Measurements from ENCODE around the gene TMEM242. TPM values are rescaled to one million over a fixed set of nuclear protein-coding genes. Genes with fewer than 3 reads are reported as not detected.
"Not testable (repeated sequence)": the region's sequence is repeated elsewhere in the genome, so short reads cannot be mapped to it uniquely, and the experiment has no call there.

The TMEM242 gene
- total and polyA plus RNA-seq, 5 donors from 2014 or later, result 8.7 to 14.2 (median 10.1) TPM

- H3K4me3 Mint-ChIP-seq, result no peak overlapping the region
- H3K36me3 Mint-ChIP-seq, result no peaks in the 10 kb centered on the region
- H3K9me3 Mint-ChIP-seq, result no peaks in the 10 kb centered on the region
- no peak for DNase-seq
- H3K27ac Mint-ChIP-seq, result no peak overlapping the region
- peaks cover 46% of the 10 kb centered on the region for H3K27me3 Mint-ChIP-seq
- no peaks in the 10 kb centered on the region for H3K4me1 Mint-ChIP-seq
- H3K36me3 ChIP-seq (ENCODE audit: control insufficient read depth, insufficient read depth, low read length), result no peaks in the 10 kb centered on the region
- H3K9me3 ChIP-seq (ENCODE audit: control insufficient read depth in 2 of 2, low read length in 2 of 2), result no peaks in the 10 kb centered on the region
- no peaks in the 10 kb centered on the region for H3K4me1 ChIP-seq (ENCODE audit: control insufficient read depth, insufficient read depth, low read length, poor library complexity, severe bottlenecking)
- peaks cover 15% of the 10 kb centered on the region for H3K27me3 ChIP-seq (ENCODE audit: control insufficient read depth, insufficient read depth, low read length)
- no peak overlapping the region for H3K27ac ChIP-seq (ENCODE audit: insufficient read depth, low read length, poor library complexity, severe bottlenecking)
- no peak for ATAC-seq (ENCODE audit: low read depth in 2 of 2)
- no peak overlapping the region for H3K4me3 ChIP-seq (ENCODE audit: low read depth, low read length)
Measured at GRCh38 chr6:157358287-157358686, 35.0 kb upstream of the TMEM242 start.

GRCh38 chr6:157346373-157346772 lies 23.1 kb upstream of the TMEM242 start:
- DNase-seq, result no peak
- Histone ChIP-seq H3K9me3 (ENCODE audit: control insufficient read depth in 2 of 2, low read length in 2 of 2) (no peaks in the 10 kb centered on the region), H3K4me3 (ENCODE audit: low read depth, low read length) (no peak overlapping the region), H3K4me1 (ENCODE audit: control insufficient read depth, insufficient read depth, low read length, poor library complexity, severe bottlenecking) (no peaks in the 10 kb centered on the region), H3K36me3 (ENCODE audit: control insufficient read depth, insufficient read depth, low read length) (no peaks in the 10 kb centered on the region), H3K27ac (ENCODE audit: insufficient read depth, low read length, poor library complexity, severe bottlenecking) (no peak overlapping the region), H3K27me3 (ENCODE audit: control insufficient read depth, insufficient read depth, low read length) (peaks cover 12% of the 10 kb centered on the region)
- Mint-ChIP-seq H3K27me3 (peaks cover 53% of the 10 kb centered on the region), H3K36me3 (no peaks in the 10 kb centered on the region), H3K9me3 (peaks cover 0 to 3% (median 1%) of the 10 kb centered on the region in 7 donors), H3K27ac (no peak overlapping the region), H3K4me1 (no peaks in the 10 kb centered on the region), H3K4me3 (no peak overlapping the region)
- ATAC-seq (ENCODE audit: low read depth in 2 of 2), result no peak

- H3K4me1 Mint-ChIP-seq, result no peaks in the 10 kb centered on the region
- DNase-seq, result no peak
- Histone ChIP-seq H3K4me3 (ENCODE audit: low read depth, low read length) (no peak overlapping the region), H3K27me3 (ENCODE audit: control insufficient read depth, insufficient read depth, low read length) (peaks cover 15% of the 10 kb centered on the region), H3K9me3 (ENCODE audit: control insufficient read depth in 2 of 2, low read length in 2 of 2) (no peaks in the 10 kb centered on the region), H3K4me1 (ENCODE audit: control insufficient read depth, insufficient read depth, low read length, poor library complexity, severe bottlenecking) (no peaks in the 10 kb centered on the region), H3K27ac (ENCODE audit: insufficient read depth, low read length, poor library complexity, severe bottlenecking) (no peak overlapping the region), H3K36me3 (ENCODE audit: control insufficient read depth, insufficient read depth, low read length) (no peaks in the 10 kb centered on the region)
- peaks cover 0 to 4% (median 0%) of the 10 kb centered on the region in 7 donors for H3K9me3 Mint-ChIP-seq
- H3K4me3 Mint-ChIP-seq, result no peak overlapping the region
- no peaks in the 10 kb centered on the region for H3K36me3 Mint-ChIP-seq
- no peak for ATAC-seq (ENCODE audit: low read depth in 2 of 2)
- H3K27ac Mint-ChIP-seq, result no peak overlapping the region
- H3K27me3 Mint-ChIP-seq, result peaks cover 52% of the 10 kb centered on the region
Measured at GRCh38 chr6:157343732-157344131, 20.4 kb upstream of the TMEM242 start.

- Histone ChIP-seq H3K27me3 (ENCODE audit: control insufficient read depth, insufficient read depth, low read length) (peaks cover 10% of the 10 kb centered on the region), H3K4me3 (ENCODE audit: low read depth, low read length) (no peak overlapping the region), H3K27ac (ENCODE audit: insufficient read depth, low read length, poor library complexity, severe bottlenecking) (no peak overlapping the region), H3K36me3 (ENCODE audit: control insufficient read depth, insufficient read depth, low read length) (no peaks in the 10 kb centered on the region), H3K9me3 (ENCODE audit: control insufficient read depth in 2 of 2, low read length in 2 of 2) (no peaks in the 10 kb centered on the region), H3K4me1 (ENCODE audit: control insufficient read depth, insufficient read depth, low read length, poor library complexity, severe bottlenecking) (no peaks in the 10 kb centered on the region)
- no peak for ATAC-seq (ENCODE audit: low read depth in 2 of 2)
- Mint-ChIP-seq H3K4me1 (no peaks in the 10 kb centered on the region), H3K27me3 (peaks cover 55% of the 10 kb centered on the region), H3K4me3 (no peak overlapping the region), H3K9me3 (peaks cover 0 to 4% (median 0%) of the 10 kb centered on the region in 7 donors), H3K36me3 (no peaks in the 10 kb centered on the region), H3K27ac (no peak overlapping the region)
- no peak for DNase-seq
Measured at GRCh38 chr6:157339432-157339831, 16.1 kb upstream of the TMEM242 start.

GRCh38 chr6:157337751-157338150 lies 14.4 kb upstream of the TMEM242 start:
- DNase-seq (no peak), ATAC-seq (ENCODE audit: low read depth in 2 of 2) (no peak)
- Mint-ChIP-seq H3K4me3 (no peak overlapping the region), H3K27ac (no peak overlapping the region), H3K9me3 (peaks cover 0 to 3% (median 0%) of the 10 kb centered on the region in 7 donors), H3K36me3 (no peaks in the 10 kb centered on the region), H3K27me3 (peaks cover 59% of the 10 kb centered on the region), H3K4me1 (no peaks in the 10 kb centered on the region)
- Histone ChIP-seq H3K27me3 (ENCODE audit: control insufficient read depth, insufficient read depth, low read length) (peaks cover 10% of the 10 kb centered on the region), H3K27ac (ENCODE audit: insufficient read depth, low read length, poor library complexity, severe bottlenecking) (no peak overlapping the region), H3K36me3 (ENCODE audit: control insufficient read depth, insufficient read depth, low read length) (no peaks in the 10 kb centered on the region), H3K4me1 (ENCODE audit: control insufficient read depth, insufficient read depth, low read length, poor library complexity, severe bottlenecking) (no peaks in the 10 kb centered on the region), H3K9me3 (ENCODE audit: control insufficient read depth in 2 of 2, low read length in 2 of 2) (no peaks in the 10 kb centered on the region), H3K4me3 (ENCODE audit: low read depth, low read length) (no peak overlapping the region)

- not testable (repeated sequence) for H3K4me1 ChIP-seq (ENCODE audit: control insufficient read depth, insufficient read depth, low read length, poor library complexity, severe bottlenecking); ATAC-seq (ENCODE audit: low read depth in 2 of 2); DNase-seq; H3K4me1 Mint-ChIP-seq; H3K4me3 ChIP-seq (ENCODE audit: low read depth, low read length); H3K9me3 ChIP-seq (ENCODE audit: control insufficient read depth in 2 of 2, low read length in 2 of 2); H3K9me3 Mint-ChIP-seq; H3K36me3 Mint-ChIP-seq; H3K36me3 ChIP-seq (ENCODE audit: control insufficient read depth, insufficient read depth, low read length); H3K4me3 Mint-ChIP-seq; H3K27ac ChIP-seq (ENCODE audit: insufficient read depth, low read length, poor library complexity, severe bottlenecking); H3K27ac Mint-ChIP-seq
- H3K27me3 Mint-ChIP-seq, result peaks cover 59% of the 10 kb centered on the region
- H3K27me3 ChIP-seq (ENCODE audit: control insufficient read depth, insufficient read depth, low read length), result peaks cover 13% of the 10 kb centered on the region
Measured at GRCh38 chr6:157337276-157337675, 14.0 kb upstream of the TMEM242 start.

- H3K4me1 Mint-ChIP-seq, result no peaks in the 10 kb centered on the region
- H3K27ac Mint-ChIP-seq, result no peak overlapping the region
- Histone ChIP-seq H3K36me3 (ENCODE audit: control insufficient read depth, insufficient read depth, low read length) (no peaks in the 10 kb centered on the region), H3K4me1 (ENCODE audit: control insufficient read depth, insufficient read depth, low read length, poor library complexity, severe bottlenecking) (no peaks in the 10 kb centered on the region), H3K4me3 (ENCODE audit: low read depth, low read length) (no peak overlapping the region), H3K27me3 (ENCODE audit: control insufficient read depth, insufficient read depth, low read length) (peaks cover 14% of the 10 kb centered on the region), H3K27ac (ENCODE audit: insufficient read depth, low read length, poor library complexity, severe bottlenecking) (no peak overlapping the region), H3K9me3 (ENCODE audit: control insufficient read depth in 2 of 2, low read length in 2 of 2) (no peaks in the 10 kb centered on the region)
- no peak overlapping the region for H3K4me3 Mint-ChIP-seq
- H3K27me3 Mint-ChIP-seq, result peaks cover 56% of the 10 kb centered on the region
- no peak for DNase-seq
- ATAC-seq (ENCODE audit: low read depth in 2 of 2), result no peak
- no peaks in the 10 kb centered on the region for H3K36me3 Mint-ChIP-seq
- H3K9me3 Mint-ChIP-seq, result peaks cover 0 to 3% (median 0%) of the 10 kb centered on the region in 7 donors
Measured at GRCh38 chr6:157335829-157336228, 12.5 kb upstream of the TMEM242 start.

- no peak for DNase-seq
- no peak overlapping the region for H3K27ac Mint-ChIP-seq
Measured at GRCh38 chr6:157333956-157334355, 10.6 kb upstream of the TMEM242 start.

More at GRCh38 chr6:157333956-157334355, 10.6 kb upstream of the TMEM242 start:
- ATAC-seq (ENCODE audit: low read depth in 2 of 2), result no peak
- Mint-ChIP-seq H3K4me1 (no peaks in the 10 kb centered on the region), H3K9me3 (peaks cover 0 to 1% (median 0%) of the 10 kb centered on the region in 7 donors), H3K4me3 (no peak overlapping the region), H3K27me3 (peaks cover 56% of the 10 kb centered on the region), H3K36me3 (no peaks in the 10 kb centered on the region)
- Histone ChIP-seq H3K27me3 (ENCODE audit: control insufficient read depth, insufficient read depth, low read length) (peaks cover 17% of the 10 kb centered on the region), H3K4me1 (ENCODE audit: control insufficient read depth, insufficient read depth, low read length, poor library complexity, severe bottlenecking) (no peaks in the 10 kb centered on the region), H3K4me3 (ENCODE audit: low read depth, low read length) (no peak overlapping the region), H3K36me3 (ENCODE audit: control insufficient read depth, insufficient read depth, low read length) (no peaks in the 10 kb centered on the region), H3K27ac (ENCODE audit: insufficient read depth, low read length, poor library complexity, severe bottlenecking) (no peak overlapping the region), H3K9me3 (ENCODE audit: control insufficient read depth in 2 of 2, low read length in 2 of 2) (no peaks in the 10 kb centered on the region)
